Upper lobe of left lung (tissue), 6 donors: ENCODE data around the gene REP15. TPM values are rescaled to one million over a fixed set of nuclear protein-coding genes. Genes with fewer than 3 reads are reported as not detected.

Experiments
- ATAC-seq, 2 donors: fragments of 200-7000 bp; cut with Tn5 transposase; one replicate each; pipeline ENCODE4 v1.9.1; 2022; ENCODE audit warnings: mild to moderate bottlenecking in 2 of 2, moderate library complexity in 2 of 2; ENCODE audit not compliant: low FRiP score in 2 of 2
- DNase-seq, 2 donors: peaks; one replicate each; pipeline ENCODE4 v3.0.0-alpha.2; 2019 to 2020
- H3K27ac ChIP-seq, 4 donors: fragments of 200-600 bp; sonication (generic); one replicate each; pipeline ENCODE4 v1.5.1; 2016 to 2019
- H3K27me3 ChIP-seq, 4 donors: fragments of 200-600 bp; sonication (generic); one replicate each; pipeline ENCODE4 v1.5.1; 2017 to 2019
- H3K36me3 ChIP-seq, 4 donors: fragments of 200-600 bp; sonication (generic); one replicate each; pipeline ENCODE4 v1.5.1; 2016 to 2019
- H3K4me1 ChIP-seq, 4 donors: fragments of 200-600 bp; sonication (generic); one replicate each; pipeline ENCODE4 v1.5.1; 2018 to 2019
- H3K4me3 ChIP-seq, 4 donors: fragments of 200-600 bp; sonication (generic); one replicate each; pipeline ENCODE4 v1.5.1; 2017 to 2019; ENCODE audit warnings: mild to moderate bottlenecking in 2 of 4, moderate library complexity in 1 of 4
- H3K9me3 ChIP-seq, 4 donors: fragments of 200-600 bp; sonication (generic); one replicate each; pipeline ENCODE4 v1.5.1; 2018 to 2019
- CTCF ChIP-seq, 6 experiments: fragments of 450-650 bp in 4 of 6; fragments of 200-600 bp in 2 of 6; sonication (generic) in 2 of 6; IDR thresholded peaks; one replicate each; pipeline ENCODE4 v1.5.1; 2016 to 2019; ENCODE audit warnings: antibody characterized with exemption in 6 of 6
- EP300 ChIP-seq, 4 donors: sonication (generic); formaldehyde crosslinking; IDR thresholded peaks; one replicate each; pipeline ENCODE4 v1.5.1; 2017; ENCODE audit warnings: antibody characterized with exemption in 4 of 4, control low read depth in 2 of 4
- POLR2A ChIP-seq, 4 donors: fragments of 450-650 bp; IDR thresholded peaks; one replicate each; pipeline ENCODE4 v1.5.1; 2016 to 2017; ENCODE audit warnings: antibody characterized with exemption in 4 of 4, mild to moderate bottlenecking in 2 of 4
- POLR2AphosphoS5 ChIP-seq, 2 donors: sonication (generic); formaldehyde crosslinking; IDR thresholded peaks; one replicate each; pipeline ENCODE4 v1.5.1; 2017; ENCODE audit warnings: antibody characterized with exemption in 2 of 2
- WGBS, 2 donors: methylation state at CpG; one replicate each; pipeline ENCODE4 v1.1.5; 2017 to 2018; 5-methylcytosine and 5-hydroxymethylcytosine counted together
- total RNA-seq, 6 donors: library from RNA; depleted of rRNA in 4 of 6; stranded (reverse); fragments of >200 nt in 4 of 6; gene quantifications; one replicate each; pipeline versions ENCODE4 v1.1.0 to v1.2.1, GENCODE V29; 2016 to 2021
- donor health status: DM: no; HTN: no; CAD: no; lungs with moderate emphysema.
- donor health status: DM: no; HTN: yes; CAD: no; lungs with severe emphysema.

REP15 gene
- total RNA-seq, 6 donors from 2014 or later, result 1.1 to 4.4 (median 3.2) TPM

- Histone ChIP-seq H3K36me3 (peaks cover 0 to 54% (median 11%) of the 10 kb centered on the region in 4 donors), H3K4me3 (no peak overlapping the region), H3K4me1 (peaks cover 0 to 3% (median 0%) of the 10 kb centered on the region in 4 donors), H3K27ac (no peak overlapping the region), H3K27me3 (no peaks in the 10 kb centered on the region), H3K9me3 (no peaks in the 10 kb centered on the region)
- no peak for ATAC-seq
- no peak for DNase-seq
- WGBS, 2 donors, result 90 to 94% methylated on average over 4 of the region's 4 CpGs
- TF ChIP-seq POLR2A (IDR thresholded peaks at IDR 0.05) (no peak), POLR2AphosphoS5 (IDR thresholded peaks at IDR 0.05) (no peak), CTCF (IDR thresholded peaks at IDR 0.05) (no peak), EP300 (IDR thresholded peaks at IDR 0.05) (no peak)
Observed at GRCh38 chr12:27657296-27657695, 39.0 kb upstream of the REP15 start.

GRCh38 chr12:27665704-27666103 lies 30.5 kb upstream of the REP15 start:
- Histone ChIP-seq H3K27ac (no peak overlapping the region), H3K4me3 (no peak overlapping the region), H3K9me3 (no peaks in the 10 kb centered on the region), H3K36me3 (peaks cover 5 to 74% (median 26%) of the 10 kb centered on the region in 4 donors), H3K27me3 (no peaks in the 10 kb centered on the region), H3K4me1 (no peaks in the 10 kb centered on the region)
- DNase-seq, result no peak
- TF ChIP-seq POLR2AphosphoS5 (IDR thresholded peaks at IDR 0.05), result no peak
- TF ChIP-seq POLR2A (IDR thresholded peaks at IDR 0.05), result no peak
- no peak for ATAC-seq
- whole genome bisulfite sequencing, 2 donors, result 78 to 94% methylated on average over 3 of the region's 3 CpGs

- Histone ChIP-seq H3K4me3 (no peak overlapping the region), H3K27me3 (no peaks in the 10 kb centered on the region), H3K4me1 (no peaks in the 10 kb centered on the region), H3K27ac (no peak overlapping the region), H3K9me3 (no peaks in the 10 kb centered on the region), H3K36me3 (peaks cover 3 to 74% (median 24%) of the 10 kb centered on the region in 4 donors)
- DNase-seq, result no peak
- ATAC-seq, result no peak
- TF ChIP-seq EP300 (IDR thresholded peaks at IDR 0.05), result no peak
- no peak for TF ChIP-seq CTCF (IDR thresholded peaks at IDR 0.05)
- no peak for TF ChIP-seq POLR2AphosphoS5 (IDR thresholded peaks at IDR 0.05)
- TF ChIP-seq POLR2A (IDR thresholded peaks at IDR 0.05), result no peak
- WGBS, 2 donors, result 58 to 70% methylated on average over 3 of the region's 3 CpGs
Observed at GRCh38 chr12:27666510-27666909, 29.7 kb upstream of the REP15 start.

- Histone ChIP-seq H3K4me3 (no peak overlapping the region), H3K4me1 (no peaks in the 10 kb centered on the region), H3K27me3 (no peaks in the 10 kb centered on the region), H3K9me3 (no peaks in the 10 kb centered on the region), H3K27ac (no peak overlapping the region), H3K36me3 (peaks cover 3 to 79% (median 20%) of the 10 kb centered on the region in 4 donors)
- ATAC-seq (no peak), DNase-seq (peak in 1 of 2 donors; percentile 23)
- 82 to 90% methylated on average over 6 of the region's 6 CpGs for WGBS, 2 donors
- TF ChIP-seq EP300 (IDR thresholded peaks at IDR 0.05) (no peak), CTCF (IDR thresholded peaks at IDR 0.05) (no peak), POLR2A (IDR thresholded peaks at IDR 0.05) (no peak), POLR2AphosphoS5 (IDR thresholded peaks at IDR 0.05) (no peak)
Observed at GRCh38 chr12:27667540-27667939, 28.7 kb upstream of the REP15 start.

- no peaks in the 10 kb centered on the region for H3K27me3 ChIP-seq
- H3K4me1 ChIP-seq, result peaks cover 0 to 3% (median 0%) of the 10 kb centered on the region in 4 donors
- ATAC-seq (no peak), DNase-seq (no peak)
- TF ChIP-seq POLR2AphosphoS5 (IDR thresholded peaks at IDR 0.05), result no peak
- TF ChIP-seq EP300 (IDR thresholded peaks at IDR 0.05), result no peak
- TF ChIP-seq CTCF (IDR thresholded peaks at IDR 0.05), result no peak
- TF ChIP-seq POLR2A (IDR thresholded peaks at IDR 0.05), result no peak
- 74 to 77% methylated on average over 4 of the region's 4 CpGs for WGBS, 2 donors
- no peak overlapping the region for H3K27ac ChIP-seq
- no peak overlapping the region for H3K4me3 ChIP-seq
- peaks cover 3 to 88% (median 17%) of the 10 kb centered on the region in 4 donors for H3K36me3 ChIP-seq
- H3K9me3 ChIP-seq, result no peaks in the 10 kb centered on the region
Observed at GRCh38 chr12:27672051-27672450, 24.2 kb upstream of the REP15 start.
